ENCODE data around the gene EID3. TPM values are rescaled to one million over a fixed set of nuclear protein-coding genes. Genes with fewer than 3 reads are reported as not detected.

The EID3 gene
- total and polyA plus RNA-seq, 4 donors = 0.17 to 6.4 (median 1.2) TPM

DNA sequence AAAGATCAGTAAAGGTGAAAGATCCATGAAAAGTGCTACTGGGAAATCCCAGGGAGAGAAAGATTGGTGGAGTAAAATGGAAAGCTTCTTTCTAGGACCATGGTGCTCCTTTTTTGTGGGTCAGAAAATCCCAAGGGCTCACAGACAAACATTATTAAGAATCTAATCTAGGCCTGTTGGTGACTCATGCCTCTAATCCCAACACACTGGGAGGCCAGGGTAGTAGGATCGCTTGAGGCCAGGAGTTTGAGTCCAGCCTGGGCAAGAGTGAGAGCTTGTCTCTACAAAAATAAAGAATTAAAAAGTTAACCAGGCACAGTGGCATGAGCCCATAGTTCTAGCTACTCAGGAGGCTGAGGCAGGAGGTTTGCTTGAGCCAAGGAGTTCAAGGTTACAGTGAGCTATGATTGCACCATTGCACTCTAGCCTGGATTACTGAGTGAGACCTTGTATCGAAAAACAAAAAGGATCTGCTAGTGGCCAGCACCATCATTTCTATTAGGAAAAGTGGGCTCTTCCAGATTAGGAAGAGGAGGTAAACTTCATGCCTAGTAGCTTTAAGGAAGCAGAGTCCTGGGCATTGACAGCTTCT is 45.0 kb upstream of the EID3 start:
- no peak overlapping the region for H3K4me3 ChIP-seq (ENCODE audit: low read depth in 1 of 3, low read length in 3 of 3)
- no peak overlapping the region for H3K27ac ChIP-seq (ENCODE audit: low read depth in 1 of 2, low read length in 2 of 2)
- TF ChIP-seq TAF1 (conservative IDR thresholded peaks at IDR 0.05) (no peak), JUND (IDR thresholded peaks at IDR 0.05) (no peak), YY1 (IDR thresholded peaks at IDR 0.05) (no peak), MAX (IDR thresholded peaks at IDR 0.05) (no peak), RAD21 (IDR thresholded peaks at IDR 0.05) (no peak), RXRA (IDR thresholded peaks at IDR 0.05) (no peak), FOXA1 (IDR thresholded peaks at IDR 0.05) (no peak), HNF4G (IDR thresholded peaks at IDR 0.05) (no peak), NR2F2 (IDR thresholded peaks at IDR 0.05) (no peak), SP1 (IDR thresholded peaks at IDR 0.05) (no peak), GABPA (IDR thresholded peaks at IDR 0.05 in 1 of 2, conservative IDR thresholded peaks at IDR 0.05 in 1 of 2) (no peak), HNF4A (conservative IDR thresholded peaks at IDR 0.05) (no peak), FOXA2 (IDR thresholded peaks at IDR 0.05) (no peak), EGR1 (IDR thresholded peaks at IDR 0.05; ENCODE audit: low read depth in 2 of 2) (no peak)
- TF ChIP-seq, protein P1, sequence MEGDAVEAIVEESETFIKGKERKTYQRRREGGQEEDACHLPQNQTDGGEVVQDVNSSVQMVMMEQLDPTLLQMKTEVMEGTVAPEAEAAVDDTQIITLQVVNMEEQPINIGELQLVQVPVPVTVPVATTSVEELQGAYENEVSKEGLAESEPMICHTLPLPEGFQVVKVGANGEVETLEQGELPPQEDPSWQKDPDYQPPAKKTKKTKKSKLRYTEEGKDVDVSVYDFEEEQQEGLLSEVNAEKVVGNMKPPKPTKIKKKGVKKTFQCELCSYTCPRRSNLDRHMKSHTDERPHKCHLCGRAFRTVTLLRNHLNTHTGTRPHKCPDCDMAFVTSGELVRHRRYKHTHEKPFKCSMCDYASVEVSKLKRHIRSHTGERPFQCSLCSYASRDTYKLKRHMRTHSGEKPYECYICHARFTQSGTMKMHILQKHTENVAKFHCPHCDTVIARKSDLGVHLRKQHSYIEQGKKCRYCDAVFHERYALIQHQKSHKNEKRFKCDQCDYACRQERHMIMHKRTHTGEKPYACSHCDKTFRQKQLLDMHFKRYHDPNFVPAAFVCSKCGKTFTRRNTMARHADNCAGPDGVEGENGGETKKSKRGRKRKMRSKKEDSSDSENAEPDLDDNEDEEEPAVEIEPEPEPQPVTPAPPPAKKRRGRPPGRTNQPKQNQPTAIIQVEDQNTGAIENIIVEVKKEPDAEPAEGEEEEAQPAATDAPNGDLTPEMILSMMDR (IDR thresholded peaks at IDR 0.05; ENCODE audit: low read depth, low read length, missing input control) = no peak
- TF ChIP-seq, protein P2, sequence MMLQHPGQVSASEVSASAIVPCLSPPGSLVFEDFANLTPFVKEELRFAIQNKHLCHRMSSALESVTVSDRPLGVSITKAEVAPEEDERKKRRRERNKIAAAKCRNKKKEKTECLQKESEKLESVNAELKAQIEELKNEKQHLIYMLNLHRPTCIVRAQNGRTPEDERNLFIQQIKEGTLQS (IDR thresholded peaks at IDR 0.05) = no peak
- TF ChIP-seq, protein P3, sequence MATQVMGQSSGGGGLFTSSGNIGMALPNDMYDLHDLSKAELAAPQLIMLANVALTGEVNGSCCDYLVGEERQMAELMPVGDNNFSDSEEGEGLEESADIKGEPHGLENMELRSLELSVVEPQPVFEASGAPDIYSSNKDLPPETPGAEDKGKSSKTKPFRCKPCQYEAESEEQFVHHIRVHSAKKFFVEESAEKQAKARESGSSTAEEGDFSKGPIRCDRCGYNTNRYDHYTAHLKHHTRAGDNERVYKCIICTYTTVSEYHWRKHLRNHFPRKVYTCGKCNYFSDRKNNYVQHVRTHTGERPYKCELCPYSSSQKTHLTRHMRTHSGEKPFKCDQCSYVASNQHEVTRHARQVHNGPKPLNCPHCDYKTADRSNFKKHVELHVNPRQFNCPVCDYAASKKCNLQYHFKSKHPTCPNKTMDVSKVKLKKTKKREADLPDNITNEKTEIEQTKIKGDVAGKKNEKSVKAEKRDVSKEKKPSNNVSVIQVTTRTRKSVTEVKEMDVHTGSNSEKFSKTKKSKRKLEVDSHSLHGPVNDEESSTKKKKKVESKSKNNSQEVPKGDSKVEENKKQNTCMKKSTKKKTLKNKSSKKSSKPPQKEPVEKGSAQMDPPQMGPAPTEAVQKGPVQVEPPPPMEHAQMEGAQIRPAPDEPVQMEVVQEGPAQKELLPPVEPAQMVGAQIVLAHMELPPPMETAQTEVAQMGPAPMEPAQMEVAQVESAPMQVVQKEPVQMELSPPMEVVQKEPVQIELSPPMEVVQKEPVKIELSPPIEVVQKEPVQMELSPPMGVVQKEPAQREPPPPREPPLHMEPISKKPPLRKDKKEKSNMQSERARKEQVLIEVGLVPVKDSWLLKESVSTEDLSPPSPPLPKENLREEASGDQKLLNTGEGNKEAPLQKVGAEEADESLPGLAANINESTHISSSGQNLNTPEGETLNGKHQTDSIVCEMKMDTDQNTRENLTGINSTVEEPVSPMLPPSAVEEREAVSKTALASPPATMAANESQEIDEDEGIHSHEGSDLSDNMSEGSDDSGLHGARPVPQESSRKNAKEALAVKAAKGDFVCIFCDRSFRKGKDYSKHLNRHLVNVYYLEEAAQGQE (IDR thresholded peaks at IDR 0.05) = no peak
- no peak overlapping the region for H3K9ac ChIP-seq (ENCODE audit: low read depth in 1 of 2, low read length in 2 of 2)
- 97% methylated on average over 2 of the region's 2 CpGs for WGBS
- no peaks in the 10 kb centered on the region for H3K36me3 ChIP-seq (ENCODE audit: control insufficient read depth in 4 of 4, insufficient read depth in 3 of 4, low read depth in 1 of 4, low read length in 3 of 4)
- no peaks in the 10 kb centered on the region for H3K27me3 ChIP-seq (ENCODE audit: control insufficient read depth in 4 of 4, insufficient read depth in 4 of 4, low read length in 3 of 4)
- no peaks in the 10 kb centered on the region for H3K4me1 ChIP-seq (ENCODE audit: control insufficient read depth in 4 of 4, insufficient read depth in 4 of 4, low read length in 3 of 4)
- no peak for DNase-seq (ENCODE audit: low spot score)
- H3K9me3 ChIP-seq (ENCODE audit: control insufficient read depth in 4 of 4, low read length in 3 of 4) = no peaks in the 10 kb centered on the region

DNA sequence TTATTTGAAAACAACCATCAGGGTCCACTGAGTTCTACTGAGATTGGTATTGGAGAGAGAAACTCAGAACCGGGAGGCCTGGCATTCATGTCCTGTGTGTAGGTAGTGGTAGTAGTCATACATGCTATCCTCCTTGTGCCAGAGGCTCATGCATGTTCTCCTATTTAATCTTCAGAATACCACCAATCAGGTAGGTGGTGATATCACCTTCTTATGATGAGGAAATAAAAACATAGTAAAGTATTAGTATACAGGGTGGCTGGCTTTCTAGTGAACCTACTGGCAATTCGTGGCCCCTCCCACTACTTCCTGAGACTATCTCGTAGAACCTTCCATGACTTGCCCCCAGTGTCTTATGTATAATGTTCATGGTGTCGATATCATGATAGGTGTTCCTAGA is 40.5 kb upstream of the EID3 start:
- 80% methylated on average over 4 of the region's 4 CpGs for WGBS
- no peaks in the 10 kb centered on the region for H3K4me1 ChIP-seq (ENCODE audit: control insufficient read depth in 4 of 4, insufficient read depth in 4 of 4, low read length in 3 of 4)
- no peaks in the 10 kb centered on the region for H3K36me3 ChIP-seq (ENCODE audit: control insufficient read depth in 4 of 4, insufficient read depth in 3 of 4, low read depth in 1 of 4, low read length in 3 of 4)
- no peak for DNase-seq (ENCODE audit: low spot score)
- H3K4me3 ChIP-seq (ENCODE audit: low read depth in 1 of 3, low read length in 3 of 3) = no peak overlapping the region
- H3K27ac ChIP-seq (ENCODE audit: low read depth in 1 of 2, low read length in 2 of 2) = no peak overlapping the region
- H3K9ac ChIP-seq (ENCODE audit: low read depth in 1 of 2, low read length in 2 of 2) = no peak overlapping the region
- no peaks in the 10 kb centered on the region for H3K9me3 ChIP-seq (ENCODE audit: control insufficient read depth in 4 of 4, low read length in 3 of 4)
- H3K27me3 ChIP-seq (ENCODE audit: control insufficient read depth in 4 of 4, insufficient read depth in 4 of 4, low read length in 3 of 4) = no peaks in the 10 kb centered on the region
- TF ChIP-seq HNF4G (IDR thresholded peaks at IDR 0.05) (no peak), FOXA1 (IDR thresholded peaks at IDR 0.05) (no peak), MAX (IDR thresholded peaks at IDR 0.05) (no peak), NR2F2 (IDR thresholded peaks at IDR 0.05) (no peak), HNF4A (conservative IDR thresholded peaks at IDR 0.05) (no peak), TAF1 (conservative IDR thresholded peaks at IDR 0.05) (no peak), RAD21 (IDR thresholded peaks at IDR 0.05) (no peak), GABPA (IDR thresholded peaks at IDR 0.05 in 1 of 2, conservative IDR thresholded peaks at IDR 0.05 in 1 of 2) (no peak), FOXA2 (IDR thresholded peaks at IDR 0.05) (no peak), RXRA (IDR thresholded peaks at IDR 0.05) (no peak), JUND (IDR thresholded peaks at IDR 0.05) (no peak), SP1 (IDR thresholded peaks at IDR 0.05) (no peak)
- TF ChIP-seq, protein P4, sequence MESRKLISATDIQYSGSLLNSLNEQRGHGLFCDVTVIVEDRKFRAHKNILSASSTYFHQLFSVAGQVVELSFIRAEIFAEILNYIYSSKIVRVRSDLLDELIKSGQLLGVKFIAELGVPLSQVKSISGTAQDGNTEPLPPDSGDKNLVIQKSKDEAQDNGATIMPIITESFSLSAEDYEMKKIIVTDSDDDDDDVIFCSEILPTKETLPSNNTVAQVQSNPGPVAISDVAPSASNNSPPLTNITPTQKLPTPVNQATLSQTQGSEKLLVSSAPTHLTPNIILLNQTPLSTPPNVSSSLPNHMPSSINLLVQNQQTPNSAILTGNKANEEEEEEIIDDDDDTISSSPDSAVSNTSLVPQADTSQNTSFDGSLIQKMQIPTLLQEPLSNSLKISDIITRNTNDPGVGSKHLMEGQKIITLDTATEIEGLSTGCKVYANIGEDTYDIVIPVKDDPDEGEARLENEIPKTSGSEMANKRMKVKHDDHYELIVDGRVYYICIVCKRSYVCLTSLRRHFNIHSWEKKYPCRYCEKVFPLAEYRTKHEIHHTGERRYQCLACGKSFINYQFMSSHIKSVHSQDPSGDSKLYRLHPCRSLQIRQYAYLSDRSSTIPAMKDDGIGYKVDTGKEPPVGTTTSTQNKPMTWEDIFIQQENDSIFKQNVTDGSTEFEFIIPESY (IDR thresholded peaks at IDR 0.05) = no peak
- TF ChIP-seq, protein P1 (IDR thresholded peaks at IDR 0.05; ENCODE audit: low read depth, low read length, missing input control) = no peak
- TF ChIP-seq, protein P2 (IDR thresholded peaks at IDR 0.05) = no peak

Data from liver (tissue), 9 donors.